ENCODE data around the gene BEND3.

DNA sequence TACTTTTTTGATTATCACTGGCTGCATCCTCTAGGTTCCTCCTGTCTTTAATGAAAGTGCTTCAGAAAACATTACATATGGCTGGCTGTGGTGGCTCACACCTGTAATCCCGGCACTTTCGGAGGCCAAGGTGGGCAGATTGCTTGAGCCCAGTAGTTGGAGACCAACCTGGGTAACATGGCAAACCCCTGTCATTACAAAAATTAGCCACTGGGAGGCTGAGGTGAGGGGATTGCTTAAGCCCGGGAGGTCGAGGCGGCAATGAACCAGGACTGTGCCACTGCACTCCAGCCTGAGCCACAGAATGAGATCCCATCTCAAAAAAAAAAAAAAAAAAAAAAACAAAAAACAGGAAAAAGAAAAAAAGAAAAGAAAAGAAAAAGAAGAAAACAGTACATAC, 35.3 kb downstream of the BEND3 start:
- TF ChIP-seq POLR2A (IDR thresholded peaks at IDR 0.05) (no peak), EP300 (IDR thresholded peaks at IDR 0.05) (no peak)
- TF ChIP-seq, protein P1, sequence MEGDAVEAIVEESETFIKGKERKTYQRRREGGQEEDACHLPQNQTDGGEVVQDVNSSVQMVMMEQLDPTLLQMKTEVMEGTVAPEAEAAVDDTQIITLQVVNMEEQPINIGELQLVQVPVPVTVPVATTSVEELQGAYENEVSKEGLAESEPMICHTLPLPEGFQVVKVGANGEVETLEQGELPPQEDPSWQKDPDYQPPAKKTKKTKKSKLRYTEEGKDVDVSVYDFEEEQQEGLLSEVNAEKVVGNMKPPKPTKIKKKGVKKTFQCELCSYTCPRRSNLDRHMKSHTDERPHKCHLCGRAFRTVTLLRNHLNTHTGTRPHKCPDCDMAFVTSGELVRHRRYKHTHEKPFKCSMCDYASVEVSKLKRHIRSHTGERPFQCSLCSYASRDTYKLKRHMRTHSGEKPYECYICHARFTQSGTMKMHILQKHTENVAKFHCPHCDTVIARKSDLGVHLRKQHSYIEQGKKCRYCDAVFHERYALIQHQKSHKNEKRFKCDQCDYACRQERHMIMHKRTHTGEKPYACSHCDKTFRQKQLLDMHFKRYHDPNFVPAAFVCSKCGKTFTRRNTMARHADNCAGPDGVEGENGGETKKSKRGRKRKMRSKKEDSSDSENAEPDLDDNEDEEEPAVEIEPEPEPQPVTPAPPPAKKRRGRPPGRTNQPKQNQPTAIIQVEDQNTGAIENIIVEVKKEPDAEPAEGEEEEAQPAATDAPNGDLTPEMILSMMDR (IDR thresholded peaks at IDR 0.05), result peak in 1 of 6 experiments; percentile 9

Data from upper lobe of left lung (tissue), 4 donors.